ENCODE measurements around the gene ZDHHC12.

ZDHHC12 gene

GRCh38 chr9:128729766-128730517 is 6.0 kb upstream of the ZDHHC12 start:
- DNase-seq: no peak

GRCh38 chr9:128729302-128729701 is 5.4 kb upstream of the ZDHHC12 start:
- DNase-seq: no peak

GRCh38 chr9:128728298-128728697 is 4.4 kb upstream of the ZDHHC12 start:
- DNase-seq: no peak

- DNase-seq: no peak
Measured at GRCh38 chr9:128727640-128728248, 3.8 kb upstream of the ZDHHC12 start.

GRCh38 chr9:128724744-128725211 is 851 bp upstream of the ZDHHC12 start:
- DNase-seq: no peak

- DNase-seq: no peak
Measured at GRCh38 chr9:128723352-128723865, 518 bp downstream of the ZDHHC12 start.

- DNase-seq: no peak
Measured at GRCh38 chr9:128722380-128723351, 1.3 kb downstream of the ZDHHC12 start.

- DNase-seq: no peak
Measured at GRCh38 chr9:128721487-128722010, 2.4 kb downstream of the ZDHHC12 start.

GRCh38 chr9:128720841-128721486 is 3.0 kb downstream of the ZDHHC12 start:
- DNase-seq: no peak

- DNase-seq: no peak
Measured at GRCh38 chr9:128719919-128720605, 3.9 kb downstream of the ZDHHC12 start.

- DNase-seq: no peak
Measured at GRCh38 chr9:128718475-128718874, 5.5 kb downstream of the ZDHHC12 start.

GRCh38 chr9:128718047-128718446 is 5.9 kb downstream of the ZDHHC12 start:
- DNase-seq: no peak

- DNase-seq: no peak
Measured at GRCh38 chr9:128716581-128717254, 7.2 kb downstream of the ZDHHC12 start.

GRCh38 chr9:128715436-128715750 is 8.5 kb downstream of the ZDHHC12 start:
- no peak for DNase-seq

- DNase-seq: no peak
Measured at GRCh38 chr9:128714586-128715435, 9.1 kb downstream of the ZDHHC12 start.

GRCh38 chr9:128713941-128714573 is 9.9 kb downstream of the ZDHHC12 start:
- DNase-seq: no peak

GRCh38 chr9:128713411-128713780 is 10.5 kb downstream of the ZDHHC12 start:
- no peak for DNase-seq

- DNase-seq: no peak
Measured at GRCh38 chr9:128712451-128713410, 11.2 kb downstream of the ZDHHC12 start.

All from activated gamma-delta T cell (primary cell).